Thyroid gland (tissue), 4 donors: ENCODE measurements around the gene REPIN1. TPM values are rescaled to one million over a fixed set of nuclear protein-coding genes. Genes with fewer than 3 reads are reported as not detected.

Experiments
- DNase-seq, 2 donors: peaks; one replicate each; pipeline ENCODE4 v3.0.0-alpha.2; 2019
- H3K27ac ChIP-seq, 3 donors: fragments of 200-600 bp; sonication (generic); 1 replicate in 2 of 3; 2 replicates in 1 of 3; pipeline ENCODE4 v1.5.1; 2016 to 2019; ENCODE audit warnings: mild to moderate bottlenecking in 1 of 3, moderate library complexity in 1 of 3
- H3K27me3 ChIP-seq: fragments of 200-600 bp; sonication (generic); one replicate; pipeline ENCODE4 v1.5.1; 2019
- H3K36me3 ChIP-seq, 2 donors: fragments of 200-600 bp; sonication (generic); one replicate each; pipeline ENCODE4 v1.5.1; 2016 to 2019
- H3K4me1 ChIP-seq, 2 donors: fragments of 200-600 bp; sonication (generic); one replicate each; pipeline ENCODE4 v1.5.1; 2017 to 2019
- H3K4me3 ChIP-seq, 3 donors: fragments of 200-600 bp; sonication (generic); replicated peaks in 1 of 3; 1 replicate in 2 of 3; 2 replicates in 1 of 3; pipeline ENCODE4 v1.5.1; 2016; ENCODE audit warnings: mild to moderate bottlenecking in 1 of 3
- H3K9me3 ChIP-seq: fragments of 200-600 bp; sonication (generic); one replicate; pipeline ENCODE4 v1.5.1; 2017
- POLR2A ChIP-seq, 2 donors: fragments of 450-650 bp; IDR thresholded peaks; one replicate each; pipeline ENCODE4 v1.6.1; 2017; ENCODE audit warnings: antibody characterized with exemption in 2 of 2, mild to moderate bottlenecking in 2 of 2, moderate library complexity in 1 of 2
- WGBS, 2 donors: methylation state at CpG; one replicate each; pipeline ENCODE4 v1.1.5; 2017; 5-methylcytosine and 5-hydroxymethylcytosine counted together
- intact Hi-C: fragments of 100-400 bp; cut with DNase I; formaldehyde crosslinking; loops from one replicate; pipeline ENCODE4 v1.15.1; 2023
- total RNA-seq, 4 donors: library from RNA; depleted of rRNA; stranded (reverse); fragments of >200 nt; gene quantifications; one replicate each; pipeline ENCODE4 v1.2.3, GENCODE V29; 2016
- TF ChIP-seq, protein P1 (sequence below), 6 experiments: fragments of 200-600 bp in 3 of 6; fragments of 450-650 bp in 3 of 6; sonication (generic) in 3 of 6; IDR thresholded peaks; one replicate each; pipeline ENCODE4 v1.5.1; 2016 to 2019; ENCODE audit warnings: antibody characterized with exemption in 6 of 6, mild to moderate bottlenecking in 2 of 6, inconsistent platforms in 1 of 6, moderate library complexity in 1 of 6

Gene REPIN1
- 100 to 1,000 TPM in 3 of 4 donors, 10 to 100 TPM in 1; 71.9 to 144 (median 123) TPM for total RNA-seq

DNA sequence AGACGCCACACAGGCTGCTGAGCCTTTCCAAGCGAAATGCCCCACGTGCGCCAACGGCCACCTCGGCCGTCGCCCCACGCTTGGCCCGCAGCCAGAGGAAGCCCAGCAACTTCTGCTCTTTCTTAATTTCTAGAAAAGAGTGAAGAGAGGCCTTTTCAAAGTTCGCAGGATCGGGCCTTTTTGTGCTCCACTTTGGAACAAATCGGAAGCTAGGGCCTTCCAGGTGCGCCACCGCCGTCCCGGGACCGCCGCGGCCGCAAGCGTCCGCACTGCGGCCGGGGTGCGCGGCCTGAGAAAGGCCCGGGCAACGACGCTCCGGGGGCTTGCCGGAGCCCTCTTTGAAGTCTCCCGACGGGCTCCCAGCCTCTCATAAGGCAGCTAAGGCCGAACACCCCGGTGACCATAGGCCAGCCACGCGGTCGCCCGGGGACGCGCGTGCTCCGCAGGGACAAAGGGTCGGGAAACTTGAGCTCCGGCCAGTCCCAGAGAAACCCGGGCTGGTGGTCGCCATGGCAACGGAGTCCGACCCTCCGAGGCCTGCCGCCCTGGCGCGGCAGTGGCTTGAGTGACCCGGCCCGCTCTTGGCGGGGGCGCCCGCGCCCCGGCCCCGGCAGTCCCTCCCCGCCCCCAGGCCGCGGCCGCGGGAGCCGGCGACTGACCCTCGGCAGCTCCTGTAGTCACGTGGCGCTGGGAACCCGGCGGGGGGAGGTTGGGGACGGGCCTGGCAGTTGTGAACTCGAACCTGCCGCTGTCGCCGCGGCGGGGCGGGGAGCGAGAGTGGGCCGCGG, at the start of gene REPIN1:
Gene REPIN1 (plus strand): TSS at position 727 of the 788 bp plus-strand sequence. CDS start 890 bp downstream, outside the sequence.
- intact Hi-C loops, result no loop called here
- Histone ChIP-seq H3K9me3 (no peaks in the 10 kb centered on the region), H3K27me3 (no peaks in the 10 kb centered on the region), H3K27ac (peak within 1 kb of the TSS; percentile 92 to 98 (median 93)), H3K4me1 (peaks cover 16 to 31% of the 10 kb centered on the region in 2 donors), H3K36me3 (peaks cover 14 to 17% of the 10 kb centered on the region in 2 donors), H3K4me3 (peak within 1 kb of the TSS; percentile 73 to 96 (median 82))
- TF ChIP-seq POLR2A (IDR thresholded peaks at IDR 0.05), result peak; percentile 23 to 74
- TF ChIP-seq, protein P1, sequence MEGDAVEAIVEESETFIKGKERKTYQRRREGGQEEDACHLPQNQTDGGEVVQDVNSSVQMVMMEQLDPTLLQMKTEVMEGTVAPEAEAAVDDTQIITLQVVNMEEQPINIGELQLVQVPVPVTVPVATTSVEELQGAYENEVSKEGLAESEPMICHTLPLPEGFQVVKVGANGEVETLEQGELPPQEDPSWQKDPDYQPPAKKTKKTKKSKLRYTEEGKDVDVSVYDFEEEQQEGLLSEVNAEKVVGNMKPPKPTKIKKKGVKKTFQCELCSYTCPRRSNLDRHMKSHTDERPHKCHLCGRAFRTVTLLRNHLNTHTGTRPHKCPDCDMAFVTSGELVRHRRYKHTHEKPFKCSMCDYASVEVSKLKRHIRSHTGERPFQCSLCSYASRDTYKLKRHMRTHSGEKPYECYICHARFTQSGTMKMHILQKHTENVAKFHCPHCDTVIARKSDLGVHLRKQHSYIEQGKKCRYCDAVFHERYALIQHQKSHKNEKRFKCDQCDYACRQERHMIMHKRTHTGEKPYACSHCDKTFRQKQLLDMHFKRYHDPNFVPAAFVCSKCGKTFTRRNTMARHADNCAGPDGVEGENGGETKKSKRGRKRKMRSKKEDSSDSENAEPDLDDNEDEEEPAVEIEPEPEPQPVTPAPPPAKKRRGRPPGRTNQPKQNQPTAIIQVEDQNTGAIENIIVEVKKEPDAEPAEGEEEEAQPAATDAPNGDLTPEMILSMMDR (IDR thresholded peaks at IDR 0.05), result no peak
- 1 to 2% methylated on average over 19 to 34 of the region's 85 CpGs for WGBS, 2 donors
- DNase-seq, result peak; percentile 93 to 95

DNA sequence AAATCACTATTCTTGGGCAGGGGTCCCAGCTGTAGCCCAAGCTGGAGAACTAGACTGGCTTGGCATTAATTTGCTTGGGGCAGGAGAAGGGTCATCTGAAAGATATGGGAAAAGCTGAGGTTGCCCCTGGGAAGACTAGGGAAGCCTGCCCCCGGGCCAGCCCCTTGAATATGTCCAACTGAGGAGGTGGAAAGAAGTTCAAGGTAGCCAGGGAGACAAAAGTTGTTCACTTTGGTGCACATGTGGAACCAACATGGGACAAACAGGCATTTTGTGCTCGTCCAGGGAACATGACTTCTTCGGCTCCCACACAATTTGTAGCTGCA, 46.9 kb upstream of the REPIN1 start:
- Histone ChIP-seq H3K27me3 (no peaks in the 10 kb centered on the region), H3K36me3 (no peaks in the 10 kb centered on the region), H3K4me1 (peaks cover 13 to 31% of the 10 kb centered on the region in 2 donors), H3K27ac (no peak overlapping the region), H3K9me3 (no peaks in the 10 kb centered on the region), H3K4me3 (no peak overlapping the region)
- TF ChIP-seq, protein P1 (IDR thresholded peaks at IDR 0.05), result no peak
- no peak for TF ChIP-seq POLR2A (IDR thresholded peaks at IDR 0.05)
- DNase-seq, result no peak
- intact Hi-C loops, result no loop called here
- WGBS, 2 donors, result 94 to 95% methylated on average over 3 of the region's 3 CpGs

GRCh38 chr7:150322114-150322832, 46.3 kb upstream of the REPIN1 start:
- H3K27ac ChIP-seq, result peak overlapping the region in 2 of 3 donors; percentile 90 to 96
- intact Hi-C loops, result no loop called here
- peak overlapping the region; percentile 46 to 84 (median 46) for H3K4me3 ChIP-seq
- H3K4me1 ChIP-seq, result peaks cover 13 to 31% of the 10 kb centered on the region in 2 donors
- no peak for DNase-seq
- no peak for TF ChIP-seq POLR2A (IDR thresholded peaks at IDR 0.05)
- TF ChIP-seq, protein P1 (IDR thresholded peaks at IDR 0.05), result no peak
- H3K27me3 ChIP-seq, result no peaks in the 10 kb centered on the region
- no peaks in the 10 kb centered on the region for H3K9me3 ChIP-seq
- no peaks in the 10 kb centered on the region for H3K36me3 ChIP-seq
- WGBS, 2 donors, result 79 to 83% methylated on average over 4 of the region's 4 CpGs

DNA sequence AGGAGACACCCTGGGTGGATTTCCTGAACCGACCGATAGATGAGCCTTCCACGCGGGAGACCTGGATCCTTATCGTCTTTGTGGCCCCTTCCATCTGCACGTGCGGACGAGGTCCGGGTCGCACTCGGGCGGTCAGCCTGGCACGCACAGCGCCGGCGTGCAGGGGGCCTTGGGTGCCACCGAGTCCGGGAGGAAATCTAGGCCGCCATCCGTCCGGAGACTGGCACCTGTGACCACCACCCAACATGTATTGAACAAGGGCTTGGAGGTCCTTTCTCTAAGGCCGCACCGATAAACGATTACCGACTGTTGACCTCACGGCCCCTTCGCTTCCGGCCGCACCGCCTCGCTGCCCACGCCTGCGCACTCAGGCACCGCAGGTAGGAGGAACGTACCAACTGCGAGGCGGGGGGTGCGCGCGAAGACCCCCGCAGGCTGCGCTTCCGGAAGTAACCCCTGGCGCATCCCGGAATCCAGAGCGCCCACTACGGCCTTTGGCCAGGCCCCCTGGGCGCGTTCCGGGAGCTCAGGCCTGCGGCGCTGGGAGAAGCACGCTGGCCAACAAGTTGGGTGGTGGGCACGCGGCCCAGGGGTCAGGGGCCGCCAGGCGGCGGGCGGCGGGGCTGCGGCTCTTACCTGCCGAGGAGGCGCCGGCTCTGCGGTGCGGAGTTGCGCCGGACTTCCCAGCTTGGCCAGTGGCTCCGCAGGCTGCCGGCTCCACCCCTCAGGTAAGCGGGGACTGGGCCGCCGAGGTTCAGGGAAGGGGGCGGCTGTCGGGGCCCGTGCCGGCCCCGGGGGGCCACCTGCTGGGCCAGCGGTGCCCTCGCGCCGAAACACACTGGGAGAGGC, 45.6 kb upstream of the REPIN1 start, which contains the start of the genes ACTR3C and LRRC61:
Gene ACTR3C (minus strand): TSS at position 713 of the 849 bp plus-strand sequence. CDS start 28,249 bp downstream, outside the sequence.
Gene LRRC61 (plus strand): TSS at position 523 of the 849 bp plus-strand sequence. CDS start 13,507 bp downstream, outside the sequence.
- intact Hi-C loops, result no loop called here
- 8 to 10% methylated on average over 21 to 28 of the region's 82 CpGs for WGBS, 2 donors
- H3K9me3 ChIP-seq, result no peaks in the 10 kb centered on the region
- peak in 1 of 2 donors; percentile 51 for TF ChIP-seq POLR2A (IDR thresholded peaks at IDR 0.05)
- TF ChIP-seq, protein P1 (IDR thresholded peaks at IDR 0.05), result peak in 2 of 6 experiments; percentile 22 to 38
- H3K4me3 ChIP-seq, result peak within 1 kb of the TSS; percentile 46 to 84 (median 46)
- H3K36me3 ChIP-seq, result no peaks in the 10 kb centered on the region
- peak; percentile 67 to 71 for DNase-seq
- H3K4me1 ChIP-seq, result peaks cover 13 to 31% of the 10 kb centered on the region in 2 donors
- no peaks in the 10 kb centered on the region for H3K27me3 ChIP-seq
- peak within 1 kb of the TSS; percentile 67 to 96 (median 90) for H3K27ac ChIP-seq
